D721Med (cell line): ENCODE results near the gene DRGX.

Experiments
- DNase-seq: peaks from one replicate; pipeline ENCODE4 v3.0.0; 2011; ENCODE audit warnings: low spot score; ENCODE audit not compliant: insufficient read length
- FAIRE-seq: peaks from 2 replicates; lab custom pipeline; 2011; peaks lifted over from hg19 to GRCh38; lab: Jason Lieb, UNC
- TF ChIP-seq, protein P1 (sequence below): IDR thresholded peaks from 2 replicates; pipeline ENCODE4 v1.5.1; 2012; ENCODE audit warnings: mild to moderate bottlenecking, control low read depth; ENCODE audit not compliant: insufficient read depth; ENCODE audit errors: missing control alignments

Gene DRGX

DNA sequence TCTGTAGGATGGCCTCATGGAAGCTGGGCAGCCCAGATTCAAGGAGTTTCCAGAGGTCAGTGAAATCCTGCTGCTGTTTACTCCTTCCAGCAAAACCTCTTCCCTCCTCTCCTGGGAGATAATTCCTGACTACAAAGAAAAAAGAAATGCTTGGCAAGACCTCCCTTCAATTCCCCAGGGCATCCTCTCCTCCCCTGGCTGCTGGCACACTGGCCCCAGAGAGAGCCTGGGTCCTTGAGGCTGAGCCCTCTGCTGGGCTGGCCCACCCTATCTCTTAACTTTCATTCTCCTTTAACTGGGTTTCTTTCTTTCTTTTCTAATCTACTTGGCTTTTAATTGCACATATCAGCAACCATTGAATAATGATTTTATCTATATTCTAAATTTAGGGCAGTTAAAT, 7.7 kb downstream of the DRGX start:
- no peak for FAIRE-seq

DNA sequence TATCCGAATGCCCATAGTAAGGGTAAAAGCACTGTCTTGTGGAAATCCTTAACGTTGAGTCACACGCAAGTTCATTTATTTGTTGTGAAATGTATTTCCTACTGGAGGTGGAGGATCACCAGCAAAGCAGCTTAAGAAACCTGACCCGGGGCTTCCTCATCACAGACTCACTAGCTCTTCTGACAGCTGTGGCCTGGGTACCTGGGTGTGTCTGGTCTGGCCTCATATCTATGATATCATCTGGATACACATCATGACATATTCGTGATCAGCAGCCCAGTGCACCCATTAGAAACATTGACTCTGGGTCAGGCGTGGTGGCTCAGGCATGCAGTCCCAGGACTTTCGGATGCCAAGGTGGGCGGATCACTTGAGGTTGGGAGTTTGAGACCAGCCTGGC, 8.8 kb downstream of the DRGX start:
- TF ChIP-seq, protein P1, sequence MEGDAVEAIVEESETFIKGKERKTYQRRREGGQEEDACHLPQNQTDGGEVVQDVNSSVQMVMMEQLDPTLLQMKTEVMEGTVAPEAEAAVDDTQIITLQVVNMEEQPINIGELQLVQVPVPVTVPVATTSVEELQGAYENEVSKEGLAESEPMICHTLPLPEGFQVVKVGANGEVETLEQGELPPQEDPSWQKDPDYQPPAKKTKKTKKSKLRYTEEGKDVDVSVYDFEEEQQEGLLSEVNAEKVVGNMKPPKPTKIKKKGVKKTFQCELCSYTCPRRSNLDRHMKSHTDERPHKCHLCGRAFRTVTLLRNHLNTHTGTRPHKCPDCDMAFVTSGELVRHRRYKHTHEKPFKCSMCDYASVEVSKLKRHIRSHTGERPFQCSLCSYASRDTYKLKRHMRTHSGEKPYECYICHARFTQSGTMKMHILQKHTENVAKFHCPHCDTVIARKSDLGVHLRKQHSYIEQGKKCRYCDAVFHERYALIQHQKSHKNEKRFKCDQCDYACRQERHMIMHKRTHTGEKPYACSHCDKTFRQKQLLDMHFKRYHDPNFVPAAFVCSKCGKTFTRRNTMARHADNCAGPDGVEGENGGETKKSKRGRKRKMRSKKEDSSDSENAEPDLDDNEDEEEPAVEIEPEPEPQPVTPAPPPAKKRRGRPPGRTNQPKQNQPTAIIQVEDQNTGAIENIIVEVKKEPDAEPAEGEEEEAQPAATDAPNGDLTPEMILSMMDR, result no peak
- DNase-seq (no peak), FAIRE-seq (no peak)

More for the DNA sequence above, 7.7 kb downstream of the DRGX start:
- DNase-seq, result no peak
- TF ChIP-seq, protein P1, result no peak

DNA sequence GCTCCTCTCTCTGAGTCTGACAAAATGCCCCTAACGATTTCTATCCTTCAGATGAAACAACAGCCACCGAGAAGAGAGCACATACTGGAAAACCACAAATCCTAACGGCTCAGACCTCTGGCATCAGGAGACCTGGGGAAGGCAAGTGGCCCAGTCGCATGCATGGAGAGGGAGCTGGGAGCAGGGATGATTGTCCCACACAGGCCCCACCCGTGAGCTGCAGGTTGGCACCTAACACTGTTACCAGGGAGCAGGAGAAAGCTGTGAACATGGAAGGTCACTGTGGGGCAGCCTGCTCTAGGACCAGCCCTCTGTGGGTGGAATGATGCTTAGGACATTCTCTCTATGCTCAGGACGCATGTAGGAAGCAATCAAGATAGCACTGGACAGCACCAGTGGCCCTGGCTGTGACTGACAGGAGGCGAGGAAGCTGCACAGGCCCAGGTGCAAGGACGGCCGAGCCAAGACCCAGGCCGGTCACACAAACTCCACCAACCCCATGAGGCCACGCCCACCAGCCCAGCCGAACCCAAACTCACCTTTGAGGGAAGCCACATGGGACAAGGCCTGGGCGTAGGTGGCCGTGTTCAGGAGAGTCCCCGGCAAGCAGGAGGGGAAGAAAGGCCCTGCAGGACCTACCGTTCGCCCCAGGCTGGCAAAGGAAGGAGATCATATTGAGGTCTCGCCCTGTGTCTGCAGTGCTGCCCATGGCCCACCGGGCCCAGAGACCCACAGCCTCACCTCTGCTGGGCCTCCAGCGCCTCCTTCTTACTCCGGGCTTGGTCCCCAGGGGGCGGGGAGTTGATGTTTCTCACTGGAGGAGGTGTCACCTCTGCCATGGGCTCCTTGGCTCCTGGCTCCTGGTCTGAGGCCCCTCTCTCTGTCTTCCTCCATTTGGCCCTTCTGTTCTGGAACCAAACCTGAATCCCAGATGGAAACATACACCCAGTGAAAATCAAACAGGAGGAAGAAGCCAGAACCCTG, 9.7 kb downstream of the DRGX start:
- DNase-seq, result no peak
- FAIRE-seq, result no peak
- TF ChIP-seq, protein P1, result no peak

DNA sequence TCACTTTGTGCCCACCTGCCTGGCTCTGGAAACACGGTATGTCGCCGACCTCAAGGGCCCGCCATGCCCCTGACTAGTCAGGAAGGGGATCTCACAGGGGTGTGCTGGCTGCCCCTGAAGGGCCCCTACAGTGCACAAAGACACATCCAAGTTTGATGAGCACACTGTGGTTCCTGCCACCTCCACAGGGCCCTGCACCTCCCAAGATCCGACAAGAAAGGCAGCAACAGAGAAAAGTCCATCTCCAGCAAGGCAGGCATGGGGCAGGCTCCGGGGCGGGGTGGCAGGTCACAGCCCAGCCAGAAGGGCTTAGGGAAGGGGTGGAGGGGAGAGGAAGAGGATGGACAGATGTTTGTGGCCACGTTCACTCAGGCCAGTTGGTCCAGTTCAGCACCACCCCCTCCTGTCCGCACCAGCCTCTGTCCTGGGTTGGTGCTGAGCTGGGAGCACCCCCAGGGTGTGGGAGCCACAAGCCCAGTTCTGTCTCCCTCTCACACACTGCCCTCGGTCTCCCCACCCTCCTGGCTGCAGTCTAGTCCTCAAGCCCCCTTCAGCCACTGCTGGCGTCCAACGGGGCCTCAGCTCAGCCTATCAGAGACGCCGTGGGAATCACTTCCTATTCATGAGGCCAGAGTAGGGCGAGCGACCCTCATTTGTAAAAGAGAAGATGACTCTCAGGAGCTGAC, 11.5 kb downstream of the DRGX start:
- DNase-seq (no peak), FAIRE-seq (no peak)
- TF ChIP-seq, protein P1, result no peak

DNA sequence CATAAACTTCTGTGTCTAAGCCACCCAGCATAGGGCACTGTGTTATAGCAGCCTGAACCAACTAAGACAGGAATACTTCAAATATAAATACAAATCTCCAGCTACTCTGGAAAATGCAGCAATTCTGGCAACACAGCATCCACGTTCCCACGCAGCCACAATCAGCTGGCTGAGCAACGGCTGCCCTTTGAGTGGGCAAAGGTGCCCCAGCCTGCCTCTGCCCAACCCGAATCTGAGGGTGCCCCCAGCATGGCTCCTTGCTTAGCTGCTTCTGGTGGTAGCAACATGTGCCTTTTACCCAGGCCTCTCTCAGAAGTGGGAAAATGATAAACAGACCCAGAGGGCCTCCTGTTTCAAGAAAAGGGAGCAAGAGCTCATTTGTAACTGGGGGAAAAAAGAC, 12.0 kb downstream of the DRGX start:
- DNase-seq (no peak), FAIRE-seq (no peak)
- TF ChIP-seq, protein P1, result no peak

DNA sequence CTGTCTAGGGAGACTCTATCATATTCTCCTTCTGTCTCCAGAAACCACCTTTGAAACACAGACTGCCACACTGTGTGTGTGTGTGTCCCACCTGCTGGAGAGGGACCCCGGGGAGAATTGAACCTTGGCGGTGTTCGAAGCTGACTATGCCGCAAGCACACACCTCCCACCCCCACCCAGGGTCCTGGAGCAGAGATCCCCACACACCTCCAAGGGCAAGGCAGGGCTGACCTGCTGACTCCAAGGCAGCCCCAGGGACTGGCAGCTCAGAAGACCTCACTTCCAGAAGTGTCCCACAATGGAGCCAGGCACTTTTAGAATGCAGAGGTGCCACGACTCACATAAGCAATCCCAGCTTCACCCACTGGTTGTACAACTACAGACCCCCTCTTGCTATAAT, 13.1 kb downstream of the DRGX start:
- FAIRE-seq (no peak), DNase-seq (no peak)
- TF ChIP-seq, protein P1, result no peak
